CD8-positive, alpha-beta memory T cell (primary cell): ENCODE data around the gene RDX. TPM values are rescaled to one million over a fixed set of nuclear protein-coding genes. Genes with fewer than 3 reads are reported as not detected.

Experiments
- CTCF ChIA-PET: fragments of 350-600 bp; sonication (Branson Sonifier 250); formaldehyde crosslinking; loops from one replicate; lab custom pipeline; 2021; ENCODE audit warnings: antibody characterized with exemption; lab: Charles Lee
- POLR2A ChIA-PET: fragments of 350-600 bp; sonication (Branson Sonifier 250); formaldehyde crosslinking; loops from one replicate; lab custom pipeline; 2021; ENCODE audit warnings: antibody characterized with exemption; lab: Charles Lee
- DNase-seq, 5 donors: peaks; one replicate each; pipeline versions ENCODE4 v3.0.0 to v3.0.0-alpha.2; 2020 to 2022; ENCODE audit warnings: mixed read lengths in 1 of 5
- H3K27ac ChIP-seq: one replicate; pipeline ENCODE4 v1.7.0; 2013; ENCODE audit warnings: low read depth, mild to moderate bottlenecking, low read length, moderate library complexity
- H3K27me3 ChIP-seq: 2 replicates; pipeline ENCODE4 v1.7.0; 2013; ENCODE audit warnings: low read length, mild to moderate bottlenecking; ENCODE audit not compliant: insufficient read depth, poor library complexity, severe bottlenecking
- H3K36me3 ChIP-seq: 2 replicates; pipeline ENCODE4 v1.7.0; 2013; ENCODE audit warnings: mild to moderate bottlenecking, low read length, moderate library complexity; ENCODE audit not compliant: insufficient read depth
- H3K4me1 ChIP-seq: 2 replicates; pipeline ENCODE4 v1.7.0; 2013; ENCODE audit warnings: mild to moderate bottlenecking, low read length, moderate library complexity; ENCODE audit not compliant: insufficient read depth
- H3K4me3 ChIP-seq: 2 replicates; pipeline ENCODE4 v1.7.0; 2013; ENCODE audit warnings: mild to moderate bottlenecking, low read length
- H3K9me3 ChIP-seq: 2 replicates; pipeline ENCODE4 v1.7.0; 2013; ENCODE audit warnings: mild to moderate bottlenecking, low read length
- H3K27ac Mint-ChIP-seq, 8 donors: one replicate each; pipeline ENCODE4 v1.8.0; 2020 to 2021; ENCODE audit warnings: mixed read lengths in 8 of 8, mild to moderate bottlenecking in 6 of 8, inconsistent platforms in 3 of 8, moderate library complexity in 3 of 8
- H3K27me3 Mint-ChIP-seq, 2 donors: one replicate each; pipeline ENCODE4 v1.8.0; 2020 to 2021; ENCODE audit warnings: mixed read lengths in 2 of 2, mild to moderate bottlenecking in 1 of 2, moderate library complexity in 1 of 2
- H3K36me3 Mint-ChIP-seq, 3 donors: one replicate each; pipeline ENCODE4 v1.8.0; 2020 to 2021; ENCODE audit warnings: mixed read lengths in 3 of 3, inconsistent platforms in 1 of 3, mild to moderate bottlenecking in 1 of 3
- H3K4me1 Mint-ChIP-seq, 3 donors: one replicate each; pipeline ENCODE4 v1.8.0; 2020 to 2021; ENCODE audit warnings: mixed read lengths in 3 of 3, inconsistent platforms in 1 of 3, mild to moderate bottlenecking in 1 of 3
- H3K4me3 Mint-ChIP-seq, 7 donors: one replicate each; pipeline ENCODE4 v1.8.0; 2020 to 2021; ENCODE audit warnings: mixed read lengths in 7 of 7, mild to moderate bottlenecking in 6 of 7, moderate library complexity in 4 of 7, inconsistent platforms in 2 of 7
- H3K9me3 Mint-ChIP-seq, 5 donors: one replicate each; pipeline ENCODE4 v1.8.0; 2020 to 2022; ENCODE audit warnings: mixed read lengths in 5 of 5, mild to moderate bottlenecking in 3 of 5, moderate library complexity in 2 of 5, inconsistent platforms in 1 of 5
- polyA plus RNA-seq: library from polyadenylated mRNA; unstranded; fragments of 300-500 nt; fragmentation: Illumina TruSeq; gene quantifications from one replicate; pipeline ENCODE4 v1.2.3, GENCODE V29; 2021
- total RNA-seq, 2 experiments: library from RNA; stranded (reverse); gene quantifications; one replicate each; pipeline ENCODE4 v1.2.3, GENCODE V29; 2021

RDX gene
- total and polyA plus RNA-seq, 3 experiments from 2014 or later: 17.2 to 63.6 (median 58.5) TPM

- Histone ChIP-seq H3K4me1 (no peaks in the 10 kb centered on the region), H3K27me3 (no peaks in the 10 kb centered on the region), H3K9me3 (no peaks in the 10 kb centered on the region), H3K4me3 (no peak overlapping the region), H3K27ac (no peak overlapping the region), H3K36me3 (no peaks in the 10 kb centered on the region)
- Mint-ChIP-seq H3K4me1 (no peaks in the 10 kb centered on the region), H3K9me3 (no peaks in the 10 kb centered on the region), H3K36me3 (no peaks in the 10 kb centered on the region), H3K27ac (no peak overlapping the region), H3K4me3 (no peak overlapping the region), H3K27me3 (peaks cover 6 to 9% of the 10 kb centered on the region in 2 donors)
- ChIA-PET CTCF (interaction anchor here (0.5 to 1.2 kb wide), 2 partner anchors 13 to 85 kb away, joined by 3 read pairs; no protein-coding TSS in a partner anchor), POLR2A (no interaction called here)
- DNase-seq: no peak
These were observed 137.9 kb downstream of the RDX start for GRCh38 chr11:110158317-110159200.

DNA sequence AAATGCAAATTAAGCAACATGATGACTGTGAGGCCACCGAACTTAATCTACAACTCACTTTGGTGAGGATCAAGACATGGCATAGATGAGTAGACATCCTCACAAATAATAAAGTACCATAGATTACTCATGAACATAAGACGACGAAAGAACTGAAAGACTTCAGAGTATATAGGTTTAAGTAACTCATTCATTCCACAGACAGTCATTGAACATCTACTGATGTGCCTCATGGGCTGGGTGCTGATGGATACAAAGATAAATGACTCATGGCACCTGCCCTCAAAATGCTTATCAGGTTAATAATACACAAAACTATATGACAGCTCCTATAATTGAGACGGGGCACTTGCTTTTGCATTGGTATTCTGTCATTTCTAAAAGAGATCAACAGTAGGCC lies 139.9 kb downstream of the RDX start:
- no peaks in the 10 kb centered on the region for H3K36me3 Mint-ChIP-seq
- no peaks in the 10 kb centered on the region for H3K4me1 ChIP-seq
- no peaks in the 10 kb centered on the region for H3K36me3 ChIP-seq
- no peaks in the 10 kb centered on the region for H3K9me3 ChIP-seq
- ChIA-PET POLR2A (no interaction called here), CTCF (no interaction called here)
- H3K4me3 Mint-ChIP-seq: no peak overlapping the region
- no peak overlapping the region for H3K27ac Mint-ChIP-seq
- no peak overlapping the region for H3K4me3 ChIP-seq
- DNase-seq: no peak
- H3K4me1 Mint-ChIP-seq: no peaks in the 10 kb centered on the region
- H3K27me3 ChIP-seq: no peaks in the 10 kb centered on the region
- no peak overlapping the region for H3K27ac ChIP-seq
- H3K27me3 Mint-ChIP-seq: peaks cover 7 to 11% of the 10 kb centered on the region in 2 donors
- no peaks in the 10 kb centered on the region for H3K9me3 Mint-ChIP-seq

DNA sequence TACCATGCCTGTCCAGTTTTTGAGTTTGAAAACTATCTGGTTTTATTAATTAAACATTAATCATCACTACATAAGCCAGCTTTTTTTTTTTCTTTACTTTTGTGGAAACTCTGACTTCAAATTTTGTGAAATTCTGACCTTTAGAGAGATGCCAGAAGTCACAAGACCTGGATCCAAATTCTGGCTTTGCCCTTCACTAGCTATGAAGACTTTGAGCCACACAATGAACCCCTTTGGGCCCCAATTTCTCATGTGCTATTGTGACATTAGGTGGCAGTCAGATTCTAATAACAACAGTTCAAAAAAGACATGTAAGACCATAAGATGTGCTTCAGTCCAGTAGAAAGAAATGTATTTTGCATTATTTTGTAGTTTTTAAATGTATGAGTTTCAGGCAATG lies 142.9 kb downstream of the RDX start:
- H3K27me3 Mint-ChIP-seq: peaks cover 7 to 11% of the 10 kb centered on the region in 2 donors
- H3K36me3 ChIP-seq: no peaks in the 10 kb centered on the region
- POLR2A ChIA-PET: no interaction called here

DNA sequence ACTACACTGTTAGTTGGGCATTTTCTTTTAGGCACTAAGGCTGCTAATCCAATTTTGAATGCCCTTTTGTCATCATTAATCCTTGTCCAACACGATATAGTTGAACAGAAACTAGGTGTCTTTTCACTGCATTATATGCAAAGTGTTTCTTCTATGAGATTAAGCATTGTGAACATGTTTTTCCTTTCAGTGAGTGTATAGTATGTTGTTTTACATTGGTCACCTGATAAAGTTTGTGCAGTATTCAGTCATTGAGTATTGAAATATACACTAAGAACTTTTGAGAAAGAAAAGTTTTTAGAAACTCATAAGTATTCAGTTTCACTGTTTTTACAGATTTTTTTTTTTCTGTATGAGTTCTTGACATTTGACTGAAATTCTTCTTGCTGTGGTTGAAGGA lies 144.2 kb downstream of the RDX start:
- H3K27ac Mint-ChIP-seq: no peak overlapping the region
- ChIA-PET POLR2A (no interaction called here), CTCF (no interaction called here)
- H3K9me3 Mint-ChIP-seq: no peaks in the 10 kb centered on the region
- H3K27me3 ChIP-seq: no peaks in the 10 kb centered on the region
- no peaks in the 10 kb centered on the region for H3K36me3 Mint-ChIP-seq
- H3K27me3 Mint-ChIP-seq: peaks cover 3 to 5% of the 10 kb centered on the region in 2 donors
- H3K4me1 ChIP-seq: no peaks in the 10 kb centered on the region
- DNase-seq: no peak
- no peak overlapping the region for H3K4me3 ChIP-seq
- no peaks in the 10 kb centered on the region for H3K36me3 ChIP-seq
- no peak overlapping the region for H3K27ac ChIP-seq
- H3K4me3 Mint-ChIP-seq: no peak overlapping the region
- H3K4me1 Mint-ChIP-seq: no peaks in the 10 kb centered on the region
- no peaks in the 10 kb centered on the region for H3K9me3 ChIP-seq

More for the DNA sequence above, 142.9 kb downstream of the RDX start:
- Mint-ChIP-seq H3K36me3 (no peaks in the 10 kb centered on the region), H3K4me3 (no peak overlapping the region), H3K27ac (no peak overlapping the region), H3K9me3 (no peaks in the 10 kb centered on the region), H3K4me1 (no peaks in the 10 kb centered on the region)
- Histone ChIP-seq H3K4me1 (no peaks in the 10 kb centered on the region), H3K9me3 (no peaks in the 10 kb centered on the region), H3K27ac (no peak overlapping the region), H3K27me3 (no peaks in the 10 kb centered on the region), H3K4me3 (no peak overlapping the region)
- CTCF ChIA-PET: no interaction called here
- DNase-seq: no peak

GRCh38 chr11:110148775-110149744 lies 147.4 kb downstream of the RDX start:
- peaks cover 8 to 10% of the 10 kb centered on the region in 2 donors for H3K27me3 Mint-ChIP-seq
- no peaks in the 10 kb centered on the region for H3K4me1 ChIP-seq
- H3K36me3 Mint-ChIP-seq: no peaks in the 10 kb centered on the region
- no peaks in the 10 kb centered on the region for H3K27me3 ChIP-seq
- H3K27ac Mint-ChIP-seq: peak overlapping the region in 1 of 8 donors; percentile 31
- no peaks in the 10 kb centered on the region for H3K9me3 Mint-ChIP-seq
- no peak overlapping the region for H3K27ac ChIP-seq
- no peaks in the 10 kb centered on the region for H3K9me3 ChIP-seq
- ChIA-PET POLR2A (no interaction called here), CTCF (no interaction called here)
- H3K4me3 ChIP-seq: no peak overlapping the region
- no peak for DNase-seq
- no peaks in the 10 kb centered on the region for H3K4me1 Mint-ChIP-seq
- H3K4me3 Mint-ChIP-seq: no peak overlapping the region
- no peaks in the 10 kb centered on the region for H3K36me3 ChIP-seq

GRCh38 chr11:110147962-110148709 lies 148.3 kb downstream of the RDX start:
- DNase-seq: no peak
- Mint-ChIP-seq H3K36me3 (no peaks in the 10 kb centered on the region), H3K9me3 (no peaks in the 10 kb centered on the region), H3K27me3 (peaks cover 5 to 8% of the 10 kb centered on the region in 2 donors), H3K4me3 (no peak overlapping the region), H3K4me1 (no peaks in the 10 kb centered on the region), H3K27ac (no peak overlapping the region)
- H3K36me3 ChIP-seq: no peaks in the 10 kb centered on the region
- no peak overlapping the region for H3K27ac ChIP-seq
- ChIA-PET CTCF (no interaction called here), POLR2A (no interaction called here)
- no peaks in the 10 kb centered on the region for H3K4me1 ChIP-seq
- no peaks in the 10 kb centered on the region for H3K27me3 ChIP-seq
- no peaks in the 10 kb centered on the region for H3K9me3 ChIP-seq
- H3K4me3 ChIP-seq: no peak overlapping the region

GRCh38 chr11:110141812-110142211 lies 154.6 kb downstream of the RDX start:
- ChIA-PET POLR2A (no interaction called here), CTCF (no interaction called here)
- no peaks in the 10 kb centered on the region for H3K4me1 Mint-ChIP-seq
- no peak overlapping the region for H3K4me3 ChIP-seq
- no peaks in the 10 kb centered on the region for H3K27me3 ChIP-seq
- H3K9me3 Mint-ChIP-seq: no peaks in the 10 kb centered on the region
- H3K27ac Mint-ChIP-seq: no peak overlapping the region
- H3K27me3 Mint-ChIP-seq: peaks cover 7 to 16% of the 10 kb centered on the region in 2 donors
- H3K9me3 ChIP-seq: no peaks in the 10 kb centered on the region
- DNase-seq: no peak
- H3K4me1 ChIP-seq: no peaks in the 10 kb centered on the region
- H3K27ac ChIP-seq: no peak overlapping the region
- H3K36me3 Mint-ChIP-seq: no peaks in the 10 kb centered on the region
- no peak overlapping the region for H3K4me3 Mint-ChIP-seq
- no peaks in the 10 kb centered on the region for H3K36me3 ChIP-seq
